GM18873 (cell line): Measurements from ENCODE around the gene SYP.
"Not testable (repeated sequence)": the region's sequence is repeated elsewhere in the genome, so short reads cannot be mapped to it uniquely, and the experiment has no call there.

Experiments used
- ATAC-seq: cut with Tn5 transposase; IDR thresholded peaks from one replicate; pipeline ENCODE4 v1.9.1; 2021; ENCODE audit warnings: mild to moderate bottlenecking, moderate library complexity, moderate number of reproducible peaks; ENCODE audit not compliant: unreplicated experiment, low FRiP score

Gene SYP

GRCh38 chrX:49147282-49147681 is 52.7 kb downstream of the SYP start:
- ATAC-seq, result no peak

- ATAC-seq, result not testable (repeated sequence)
Observed at GRCh38 chrX:49143154-49143553, 56.8 kb downstream of the SYP start.

- not testable (repeated sequence) for ATAC-seq
Observed at GRCh38 chrX:49142264-49142663, 57.7 kb downstream of the SYP start.

- ATAC-seq, result no peak
Observed at GRCh38 chrX:49139713-49140112, 60.3 kb downstream of the SYP start.
